Mononuclear cell (primary cell): ENCODE data around the gene RPS6KA4. TPM values are rescaled to one million over a fixed set of nuclear protein-coding genes. Genes with fewer than 3 reads are reported as not detected.
A peak's percentile ranks its signal among the peaks of the same experiment; 100 is the strongest.
"Not testable (repeated sequence)": the region's sequence is repeated elsewhere in the genome, so short reads cannot be mapped to it uniquely, and the experiment has no call there.

ENCODE experiments used
- H3K27me3 ChIP-seq: 2 replicates; pipeline ENCODE4 v1.6.0; 2011; ENCODE audit warnings: low read length, control low read depth; ENCODE audit not compliant: insufficient read depth
- H3K4me1 ChIP-seq: 2 replicates; pipeline ENCODE4 v1.5.1; 2011; ENCODE audit warnings: mild to moderate bottlenecking, low read length, control low read depth; ENCODE audit not compliant: insufficient read depth
- H3K4me3 ChIP-seq: 2 replicates; pipeline ENCODE4 v1.5.1; 2011; ENCODE audit warnings: mild to moderate bottlenecking, low read length, moderate library complexity
- H3K9me3 ChIP-seq: 2 replicates; pipeline ENCODE4 v1.5.1; 2011; ENCODE audit warnings: low read depth, mild to moderate bottlenecking, control low read depth, low read length
- total RNA-seq: library from RNA; depleted of rRNA; stranded (reverse); fragments of >200 nt; gene quantifications from one replicate; pipeline ENCODE4 v1.2.3, GENCODE V29; 2012

Gene RPS6KA4
- 23.5 TPM for total RNA-seq

GRCh38 chr11:64358907-64359711, at the start of gene RPS6KA4:
Gene RPS6KA4 (plus strand): TSS chr11:64359162. CDS start chr11:64359236, 74 bp downstream.
- peak within 1 kb of the TSS; percentile 63 for H3K4me3 ChIP-seq
- no peaks in the 10 kb centered on the region for H3K27me3 ChIP-seq
- peaks cover 38% of the 10 kb centered on the region for H3K4me1 ChIP-seq
- H3K9me3 ChIP-seq: no peaks in the 10 kb centered on the region

- Histone ChIP-seq H3K9me3 (no peaks in the 10 kb centered on the region), H3K4me1 (peaks cover 13% of the 10 kb centered on the region), H3K4me3 (no peak overlapping the region), H3K27me3 (no peaks in the 10 kb centered on the region)
These were observed 46.0 kb upstream of the RPS6KA4 start for GRCh38 chr11:64312947-64313346.

DNA sequence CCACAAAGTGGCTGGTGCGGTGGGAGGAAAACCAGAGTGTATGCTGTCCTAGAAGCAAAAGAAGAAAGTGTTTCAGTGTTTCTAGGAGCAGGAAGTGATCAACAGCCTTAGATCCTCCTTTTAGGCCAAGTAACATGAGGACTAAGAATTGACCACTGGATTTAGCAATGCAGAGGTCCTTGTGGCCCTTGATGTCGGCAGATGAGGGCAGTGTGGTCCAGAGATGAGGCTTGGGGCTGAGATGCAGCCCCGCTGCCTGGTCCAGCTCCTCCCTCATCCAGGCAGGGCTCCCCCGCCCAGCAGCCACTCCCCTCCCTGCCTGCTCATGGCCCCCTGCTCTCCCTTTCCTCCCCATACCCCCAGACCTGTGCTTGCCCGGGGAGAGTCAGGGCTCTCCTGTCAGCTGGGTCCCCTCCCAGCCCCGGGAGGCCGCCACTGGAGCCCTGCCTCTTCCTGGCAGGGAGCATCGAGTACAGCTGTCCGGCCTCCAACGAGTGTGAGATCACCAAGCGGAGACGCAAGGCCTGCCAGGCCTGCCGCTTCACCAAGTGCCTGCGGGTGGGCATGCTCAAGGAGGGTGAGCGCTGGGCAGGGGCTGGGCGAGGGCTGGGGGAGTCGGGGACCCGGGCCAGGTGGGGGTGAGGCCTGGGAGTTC, 45.3 kb upstream of the RPS6KA4 start:
- no peaks in the 10 kb centered on the region for H3K27me3 ChIP-seq
- peaks cover 17% of the 10 kb centered on the region for H3K4me1 ChIP-seq
- no peaks in the 10 kb centered on the region for H3K9me3 ChIP-seq
- H3K4me3 ChIP-seq: no peak overlapping the region

DNA sequence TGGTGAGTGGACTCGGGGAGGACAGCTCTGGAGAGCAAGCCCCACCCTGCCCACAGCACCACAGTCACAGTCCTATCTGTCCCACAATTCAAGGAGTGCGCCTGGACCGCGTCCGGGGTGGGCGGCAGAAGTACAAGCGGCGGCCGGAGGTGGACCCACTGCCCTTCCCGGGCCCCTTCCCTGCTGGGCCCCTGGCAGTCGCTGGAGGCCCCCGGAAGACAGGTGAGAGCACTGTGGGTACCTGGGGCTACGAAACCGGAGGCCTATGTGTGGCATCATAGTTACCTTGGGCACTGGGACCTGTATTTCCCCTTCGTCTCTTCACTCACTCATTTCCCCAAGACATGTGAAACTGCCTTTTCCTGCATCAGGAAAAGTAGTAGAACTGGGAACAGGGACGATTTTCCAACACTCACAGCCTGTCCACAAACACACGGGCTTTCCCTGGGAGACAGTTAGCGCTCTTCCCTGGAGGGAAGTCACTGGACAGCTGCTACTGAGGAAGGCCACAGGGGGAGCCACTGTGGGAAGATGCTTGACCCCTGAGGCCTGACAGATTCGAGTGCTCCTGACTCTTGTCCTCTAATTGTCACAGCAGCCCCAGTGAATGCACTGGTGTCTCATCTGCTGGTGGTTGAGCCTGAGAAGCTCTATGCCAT, 44.7 kb upstream of the RPS6KA4 start:
- H3K4me3 ChIP-seq: no peak overlapping the region

GRCh38 chr11:64314805-64315561, 44.0 kb upstream of the RPS6KA4 start:
- Histone ChIP-seq H3K27me3 (no peaks in the 10 kb centered on the region), H3K9me3 (no peaks in the 10 kb centered on the region), H3K4me3 (no peak overlapping the region), H3K4me1 (peaks cover 31% of the 10 kb centered on the region)

More for the DNA sequence above, 44.7 kb upstream of the RPS6KA4 start:
- H3K9me3 ChIP-seq: no peaks in the 10 kb centered on the region
- peaks cover 24% of the 10 kb centered on the region for H3K4me1 ChIP-seq
- H3K27me3 ChIP-seq: no peaks in the 10 kb centered on the region

GRCh38 chr11:64315667-64316526, 43.1 kb upstream of the RPS6KA4 start:
- not testable (repeated sequence) for H3K4me3 ChIP-seq, H3K27me3 ChIP-seq, H3K9me3 ChIP-seq
- H3K4me1 ChIP-seq: peaks cover 31% of the 10 kb centered on the region

- no peaks in the 10 kb centered on the region for H3K9me3 ChIP-seq
- peak overlapping the region; percentile 80 for H3K4me3 ChIP-seq
- no peaks in the 10 kb centered on the region for H3K27me3 ChIP-seq
- H3K4me1 ChIP-seq: peaks cover 31% of the 10 kb centered on the region
These were observed 42.2 kb upstream of the RPS6KA4 start for GRCh38 chr11:64316672-64317324.

DNA sequence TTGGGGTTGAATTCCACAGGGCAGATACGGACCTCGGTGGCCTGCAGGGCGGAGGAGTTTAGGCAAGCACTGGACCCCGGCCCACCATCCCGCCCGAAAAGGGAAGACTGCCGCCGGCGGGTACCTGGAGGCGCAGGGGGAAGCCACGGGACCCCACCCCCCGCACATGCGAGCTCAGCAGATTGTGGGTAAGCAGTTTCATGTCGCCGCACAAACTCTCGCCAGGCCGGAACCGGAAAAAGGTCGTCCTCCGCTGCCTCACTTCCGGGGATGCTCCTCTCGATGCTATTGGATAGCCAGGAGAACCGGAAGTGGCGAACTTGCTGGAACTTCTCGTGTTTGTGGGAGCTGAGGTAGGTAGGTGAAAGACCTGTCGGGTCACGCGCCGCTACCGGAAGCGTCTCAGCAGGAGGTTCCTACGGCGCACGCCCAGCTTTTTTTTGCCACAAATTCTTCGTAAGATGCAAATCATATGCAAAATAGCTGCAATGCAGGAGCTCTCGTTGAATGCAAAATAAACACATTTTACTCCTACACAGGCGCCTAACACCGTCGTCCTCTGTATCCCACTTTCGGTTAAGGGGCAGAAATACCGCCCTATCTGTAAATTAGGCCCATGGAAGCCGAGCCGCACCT, 41.5 kb upstream of the RPS6KA4 start, which contains the start of gene TRMT112:
TRMT112 (minus strand) TSS at position 235 of the 636 bp plus-strand sequence; CDS start at position 202, 33 bp downstream.
- H3K4me3 ChIP-seq: peak within 1 kb of the TSS; percentile 80
- H3K27me3 ChIP-seq: no peaks in the 10 kb centered on the region
- H3K4me1 ChIP-seq: peaks cover 31% of the 10 kb centered on the region
- H3K9me3 ChIP-seq: no peaks in the 10 kb centered on the region

DNA sequence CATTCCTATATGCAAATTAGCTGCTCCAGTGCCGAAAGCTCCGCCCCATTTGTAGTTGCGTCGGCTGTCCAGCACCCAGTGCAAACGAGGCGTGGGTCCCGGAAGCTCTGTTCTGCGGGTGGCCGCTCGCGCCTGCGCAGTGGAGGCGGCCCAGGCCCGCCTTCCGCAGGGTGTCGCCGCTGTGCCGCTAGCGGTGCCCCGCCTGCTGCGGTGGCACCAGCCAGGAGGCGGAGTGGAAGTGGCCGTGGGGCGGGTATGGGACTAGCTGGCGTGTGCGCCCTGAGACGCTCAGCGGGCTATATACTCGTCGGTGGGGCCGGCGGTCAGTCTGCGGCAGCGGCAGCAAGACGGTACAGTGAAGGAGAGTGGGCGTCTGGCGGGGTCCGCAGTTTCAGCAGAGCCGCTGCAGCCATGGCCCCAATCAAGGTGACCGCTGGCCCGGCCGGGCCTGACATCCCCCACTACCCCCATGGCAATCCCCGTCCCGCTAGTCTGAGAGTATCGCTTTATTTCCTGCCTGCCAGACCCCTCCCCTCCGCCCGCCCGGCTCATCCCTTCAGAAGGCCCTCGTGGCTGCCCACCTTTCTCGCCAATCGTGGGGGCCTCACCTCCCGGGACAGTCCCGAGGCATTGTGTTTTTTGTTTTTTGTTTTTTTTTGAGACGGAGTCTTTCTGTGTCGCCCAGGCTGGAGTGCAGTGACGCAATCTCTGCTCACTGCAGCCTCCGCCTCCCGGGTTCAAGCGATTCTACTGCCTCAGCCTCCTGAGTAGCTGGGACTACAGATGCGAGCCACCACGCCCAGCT, 40.8 kb upstream of the RPS6KA4 start, which contains the start of gene PRDX5:
PRDX5 (plus strand) TSS at position 161 of the 805 bp plus-strand sequence; CDS start at position 256, 95 bp downstream.
- no peaks in the 10 kb centered on the region for H3K9me3 ChIP-seq
- H3K4me3 ChIP-seq: peak within 1 kb of the TSS; percentile 80
- peaks cover 31% of the 10 kb centered on the region for H3K4me1 ChIP-seq
- H3K27me3 ChIP-seq: no peaks in the 10 kb centered on the region

DNA sequence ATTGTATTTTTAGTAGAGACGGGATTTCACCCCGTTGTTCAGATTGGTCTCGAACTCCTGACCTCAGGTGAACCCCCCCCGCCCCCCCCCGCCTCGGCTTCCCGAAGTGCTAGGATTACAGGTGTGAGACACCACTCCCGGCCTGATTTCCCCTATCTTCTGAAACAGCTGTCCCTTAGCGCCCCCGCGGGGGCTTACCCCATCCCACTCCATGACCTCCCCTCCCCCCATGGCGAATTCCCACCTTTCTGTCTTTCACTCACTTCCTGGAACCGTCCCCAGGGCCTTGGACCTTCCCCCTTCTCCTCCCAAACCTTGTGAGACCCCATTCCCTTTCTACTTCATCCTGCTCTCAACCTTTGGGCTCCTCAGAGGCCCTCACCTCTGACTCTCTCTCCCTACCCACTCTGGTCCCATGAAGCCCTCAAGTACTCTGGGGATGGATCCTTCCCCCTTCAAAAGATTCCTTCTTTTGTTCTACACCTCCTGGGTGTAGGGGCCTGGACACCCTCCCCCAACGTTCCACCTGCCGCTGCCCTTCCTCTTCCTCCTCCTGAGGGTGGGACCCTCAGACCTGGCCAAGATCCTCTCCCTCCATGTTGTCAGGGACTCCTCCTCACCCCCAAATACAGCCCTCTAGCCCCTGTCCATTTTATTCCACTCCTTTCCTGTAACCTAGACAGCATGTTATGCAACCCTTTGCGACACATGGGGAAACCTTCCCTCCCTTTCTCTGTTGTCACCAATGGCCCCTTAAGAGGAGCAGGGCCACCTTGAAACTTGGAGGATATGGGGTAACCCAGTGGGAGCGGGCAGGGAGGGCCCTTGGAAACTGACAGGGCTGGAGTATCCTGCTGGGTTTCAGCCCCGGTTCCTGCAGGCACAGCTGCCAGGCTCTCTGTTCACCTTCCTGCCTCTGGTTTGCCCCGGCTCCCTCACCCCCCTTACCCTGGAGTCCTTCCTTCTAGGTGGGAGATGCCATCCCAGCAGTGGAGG, 39.9 kb upstream of the RPS6KA4 start:
- no peaks in the 10 kb centered on the region for H3K27me3 ChIP-seq
- H3K4me1 ChIP-seq: peaks cover 31% of the 10 kb centered on the region
- H3K9me3 ChIP-seq: no peaks in the 10 kb centered on the region
- peak overlapping the region; percentile 80 for H3K4me3 ChIP-seq

DNA sequence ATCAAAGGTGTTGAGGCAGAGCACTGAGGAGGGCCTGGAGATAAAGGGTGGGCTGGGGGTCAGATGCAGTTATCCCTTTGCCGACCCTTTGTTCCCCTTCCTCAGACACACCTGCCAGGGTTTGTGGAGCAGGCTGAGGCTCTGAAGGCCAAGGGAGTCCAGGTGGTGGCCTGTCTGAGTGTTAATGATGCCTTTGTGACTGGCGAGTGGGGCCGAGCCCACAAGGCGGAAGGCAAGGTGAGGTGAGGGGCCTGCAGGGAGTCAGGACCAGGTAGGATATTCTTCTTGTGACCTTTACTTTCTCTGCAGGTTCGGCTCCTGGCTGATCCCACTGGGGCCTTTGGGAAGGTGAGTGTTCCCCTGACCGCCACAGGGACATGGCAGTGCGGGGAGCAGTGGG, 38.4 kb upstream of the RPS6KA4 start:
- Histone ChIP-seq H3K4me1 (peaks cover 31% of the 10 kb centered on the region), H3K27me3 (no peaks in the 10 kb centered on the region), H3K4me3 (no peak overlapping the region), H3K9me3 (no peaks in the 10 kb centered on the region)
